Measurements from ENCODE around the gene XCL2.

- TF ChIP-seq EP300 (IDR thresholded peaks at IDR 0.05; ENCODE audit: low read depth) (no peak), CTCF (IDR thresholded peaks at IDR 0.05) (no peak)
Measured at GRCh38 chr1:168518813-168519212, 25.0 kb downstream of the XCL2 start.
